Measurements from ENCODE around the gene KRTAP1-3. TPM values are rescaled to one million over a fixed set of nuclear protein-coding genes. Genes with fewer than 3 reads are reported as not detected.

KRTAP1-3 gene
- total RNA-seq, 1 experiment from 2014 or later: not detected

DNA sequence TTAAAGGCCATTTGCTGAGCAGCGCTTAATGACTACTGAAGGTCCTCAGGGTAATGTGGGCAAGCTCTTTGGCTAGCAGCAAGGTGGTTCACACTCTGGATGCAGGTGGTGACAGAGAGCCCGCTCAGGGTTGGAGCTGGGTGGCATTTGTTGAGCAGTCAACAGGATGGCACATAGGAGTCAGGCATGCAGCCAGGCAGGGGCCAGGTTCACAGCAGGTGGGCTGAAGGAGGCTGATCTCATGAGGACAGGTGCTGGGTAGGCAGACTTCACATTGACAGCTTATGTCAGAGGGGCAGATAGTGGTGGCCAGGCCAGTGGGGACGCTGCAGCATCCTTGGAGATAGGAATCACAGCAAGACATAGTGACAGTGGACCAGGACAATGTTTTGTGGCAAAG lies 30.3 kb downstream of the KRTAP1-3 start:
- Mint-ChIP-seq H3K27ac (ENCODE audit: unreplicated experiment) (peak overlapping the region; percentile 11), H3K36me3 (ENCODE audit: insufficient read depth, unreplicated experiment) (peaks cover 19% of the 10 kb centered on the region), H3K4me3 (ENCODE audit: unreplicated experiment) (no peak overlapping the region), H3K27me3 (ENCODE audit: insufficient read depth, unreplicated experiment) (no peaks in the 10 kb centered on the region), H3K4me1 (ENCODE audit: low read depth, unreplicated experiment) (peaks cover 48% of the 10 kb centered on the region), H3K9me3 (ENCODE audit: unreplicated experiment) (no peaks in the 10 kb centered on the region)
- no peak for DNase-seq
- no peak overlapping the region for H3K4me3 ChIP-seq (ENCODE audit: low read depth, low read length)
- H3K9me3 ChIP-seq: peaks cover 9% of the 10 kb centered on the region; the same call in 1 of the 2 replicates
- BruUV-seq (replicated peaks): no TSS peak
- CTCF ChIA-PET: no interaction called here
- TF ChIP-seq, protein P1, sequence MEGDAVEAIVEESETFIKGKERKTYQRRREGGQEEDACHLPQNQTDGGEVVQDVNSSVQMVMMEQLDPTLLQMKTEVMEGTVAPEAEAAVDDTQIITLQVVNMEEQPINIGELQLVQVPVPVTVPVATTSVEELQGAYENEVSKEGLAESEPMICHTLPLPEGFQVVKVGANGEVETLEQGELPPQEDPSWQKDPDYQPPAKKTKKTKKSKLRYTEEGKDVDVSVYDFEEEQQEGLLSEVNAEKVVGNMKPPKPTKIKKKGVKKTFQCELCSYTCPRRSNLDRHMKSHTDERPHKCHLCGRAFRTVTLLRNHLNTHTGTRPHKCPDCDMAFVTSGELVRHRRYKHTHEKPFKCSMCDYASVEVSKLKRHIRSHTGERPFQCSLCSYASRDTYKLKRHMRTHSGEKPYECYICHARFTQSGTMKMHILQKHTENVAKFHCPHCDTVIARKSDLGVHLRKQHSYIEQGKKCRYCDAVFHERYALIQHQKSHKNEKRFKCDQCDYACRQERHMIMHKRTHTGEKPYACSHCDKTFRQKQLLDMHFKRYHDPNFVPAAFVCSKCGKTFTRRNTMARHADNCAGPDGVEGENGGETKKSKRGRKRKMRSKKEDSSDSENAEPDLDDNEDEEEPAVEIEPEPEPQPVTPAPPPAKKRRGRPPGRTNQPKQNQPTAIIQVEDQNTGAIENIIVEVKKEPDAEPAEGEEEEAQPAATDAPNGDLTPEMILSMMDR (IDR thresholded peaks at IDR 0.05; ENCODE audit: insufficient read depth in 1 of 2, low read depth in 1 of 2, low read length in 1 of 2, severe bottlenecking in 1 of 2, unreplicated experiment in 1 of 2): no peak
- H3K27me3 ChIP-seq (replicated peaks; ENCODE audit: control insufficient read depth, insufficient read depth, low read length): no peaks in the 10 kb centered on the region
- H3K36me3 ChIP-seq (ENCODE audit: control insufficient read depth, insufficient read depth, low read length): no peaks in the 10 kb centered on the region
- POLR2A ChIA-PET: no interaction called here
- intact Hi-C loops (cut with micrococcal nuclease; ENCODE audit: unreplicated experiment): no loop called here
- H3K4me1 ChIP-seq: peaks cover 38% of the 10 kb centered on the region

DNA sequence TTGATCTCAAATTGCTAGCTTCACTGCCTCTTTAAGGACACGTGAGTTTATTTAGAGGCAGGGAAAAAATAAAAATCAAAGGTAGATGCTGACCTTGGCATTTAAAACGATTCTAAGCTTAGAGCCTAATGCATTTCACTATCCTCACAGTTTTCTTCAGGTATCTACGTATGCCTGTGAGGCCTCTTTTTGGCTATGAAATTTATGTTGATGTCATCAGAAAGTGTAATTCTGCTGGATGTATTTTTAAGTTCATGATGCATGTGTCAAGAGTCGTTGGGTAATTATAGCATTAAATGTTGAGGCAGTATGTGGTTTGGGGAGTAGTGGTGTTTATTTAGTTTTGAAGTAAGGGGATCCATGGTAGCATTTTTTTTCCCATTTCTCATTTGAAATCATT lies 30.7 kb downstream of the KRTAP1-3 start:
- ChIA-PET CTCF (no interaction called here), POLR2A (no interaction called here)
- TF ChIP-seq, protein P1 (IDR thresholded peaks at IDR 0.05; ENCODE audit: insufficient read depth in 1 of 2, low read depth in 1 of 2, low read length in 1 of 2, severe bottlenecking in 1 of 2, unreplicated experiment in 1 of 2): no peak
- no peak overlapping the region for H3K4me3 Mint-ChIP-seq (ENCODE audit: unreplicated experiment)
- H3K36me3 Mint-ChIP-seq (ENCODE audit: insufficient read depth, unreplicated experiment): peaks cover 14% of the 10 kb centered on the region
- H3K36me3 ChIP-seq (ENCODE audit: control insufficient read depth, insufficient read depth, low read length): no peaks in the 10 kb centered on the region
- peaks cover 35% of the 10 kb centered on the region for H3K4me1 ChIP-seq
- H3K27me3 ChIP-seq (replicated peaks; ENCODE audit: control insufficient read depth, insufficient read depth, low read length): no peaks in the 10 kb centered on the region
- H3K4me1 Mint-ChIP-seq (ENCODE audit: low read depth, unreplicated experiment): peaks cover 43% of the 10 kb centered on the region
- no peak overlapping the region for H3K4me3 ChIP-seq (ENCODE audit: low read depth, low read length)
- H3K27me3 Mint-ChIP-seq (ENCODE audit: insufficient read depth, unreplicated experiment): no peaks in the 10 kb centered on the region
- H3K9me3 Mint-ChIP-seq (ENCODE audit: unreplicated experiment): no peaks in the 10 kb centered on the region
- intact Hi-C loops (cut with micrococcal nuclease; ENCODE audit: unreplicated experiment): no loop called here
- BruUV-seq (replicated peaks): no TSS peak
- DNase-seq: no peak
- H3K9me3 ChIP-seq: peaks cover 9% of the 10 kb centered on the region; the same call in 1 of the 2 replicates
- peak overlapping the region; percentile 11 for H3K27ac Mint-ChIP-seq (ENCODE audit: unreplicated experiment)

DNA sequence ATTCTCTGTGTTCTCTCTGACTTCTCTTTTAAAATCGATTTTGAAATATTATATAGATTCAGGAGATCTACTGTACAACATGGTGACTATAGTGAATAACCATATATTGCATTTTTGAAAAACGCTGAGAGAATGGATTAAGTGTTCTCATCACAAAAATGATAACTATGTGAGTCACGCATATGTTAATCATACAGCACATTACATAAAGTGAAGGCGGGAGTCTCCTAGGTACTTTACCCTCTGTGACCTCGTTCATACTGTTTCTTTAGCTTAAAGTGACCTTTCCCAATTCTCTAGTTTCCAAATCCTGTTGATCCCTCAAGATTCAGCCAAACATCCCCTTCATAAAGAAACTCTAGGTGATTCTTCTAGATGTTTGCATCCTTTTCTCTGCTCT lies 31.9 kb downstream of the KRTAP1-3 start:
- Histone ChIP-seq H3K4me3 (ENCODE audit: low read depth, low read length) (no peak overlapping the region), H3K9me3 (peaks cover 6% of the 10 kb centered on the region; the same call in 1 of the 2 replicates), H3K36me3 (ENCODE audit: control insufficient read depth, insufficient read depth, low read length) (no peaks in the 10 kb centered on the region), H3K4me1 (peaks cover 24% of the 10 kb centered on the region), H3K27me3 (replicated peaks; ENCODE audit: control insufficient read depth, insufficient read depth, low read length) (no peaks in the 10 kb centered on the region)
- TF ChIP-seq, protein P1 (IDR thresholded peaks at IDR 0.05; ENCODE audit: insufficient read depth in 1 of 2, low read depth in 1 of 2, low read length in 1 of 2, severe bottlenecking in 1 of 2, unreplicated experiment in 1 of 2): no peak
- H3K4me3 Mint-ChIP-seq (ENCODE audit: unreplicated experiment): no peak overlapping the region
- H3K27me3 Mint-ChIP-seq (ENCODE audit: insufficient read depth, unreplicated experiment): no peaks in the 10 kb centered on the region
- intact Hi-C loops (cut with micrococcal nuclease; ENCODE audit: unreplicated experiment): no loop called here
- H3K27ac Mint-ChIP-seq (ENCODE audit: unreplicated experiment): peak overlapping the region; percentile 89
- DNase-seq: no peak
- BruUV-seq (replicated peaks): no TSS peak
- peaks cover 38% of the 10 kb centered on the region for H3K4me1 Mint-ChIP-seq (ENCODE audit: low read depth, unreplicated experiment)
- H3K9me3 Mint-ChIP-seq (ENCODE audit: unreplicated experiment): no peaks in the 10 kb centered on the region
- ChIA-PET CTCF (no interaction called here), POLR2A (interaction anchor here (0.5 kb wide), 1 partner anchor 526 kb away, joined by 3 read pairs; no protein-coding TSS in a partner anchor)
- peaks cover 6% of the 10 kb centered on the region for H3K36me3 Mint-ChIP-seq (ENCODE audit: insufficient read depth, unreplicated experiment)
